UCSD-AML1 (cell line): ENCODE data around the gene SPDYE3.
"Not testable (repeated sequence)": the region's sequence is repeated elsewhere in the genome, so short reads cannot be mapped to it uniquely, and the experiment has no call there.

ENCODE experiments used
- DNase-seq: peaks from one replicate; lab custom pipeline; 2025; ENCODE audit not compliant: unreplicated experiment; lab: John Stamatoyannopoulos, UW

SPDYE3 gene, protein sequence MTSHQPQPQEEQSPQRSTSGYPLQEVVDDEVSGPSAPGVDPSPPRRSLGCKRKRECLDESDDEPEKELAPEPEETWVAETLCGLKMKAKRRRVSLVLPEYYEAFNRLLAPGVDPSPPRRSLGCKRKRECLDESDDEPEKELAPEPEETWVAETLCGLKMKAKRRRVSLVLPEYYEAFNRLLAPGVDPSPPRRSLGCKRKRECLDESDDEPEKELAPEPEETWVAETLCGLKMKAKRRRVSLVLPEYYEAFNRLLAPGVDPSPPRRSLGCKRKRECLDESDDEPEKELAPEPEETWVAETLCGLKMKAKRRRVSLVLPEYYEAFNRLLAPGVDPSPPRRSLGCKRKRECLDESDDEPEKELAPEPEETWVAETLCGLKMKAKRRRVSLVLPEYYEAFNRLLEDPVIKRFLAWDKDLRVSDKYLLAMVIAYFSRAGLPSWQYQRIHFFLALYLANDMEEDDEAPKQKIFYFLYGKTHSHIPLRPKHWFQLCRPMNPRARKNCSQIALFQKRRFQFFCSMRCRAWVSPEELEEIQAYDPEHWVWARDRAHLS

GRCh38 chr7:100307402-100307801 lies at the start of gene SPDYE3:
TSS of gene SPDYE3 (plus strand) at chr7:100307702. CDS start at chr7:100307886, 184 bp downstream.
- DNase-seq = not testable (repeated sequence)

- DNase-seq = not testable (repeated sequence)
These were observed 47.5 kb upstream of the SPDYE3 start for GRCh38 chr7:100259984-100260383.

- DNase-seq = not testable (repeated sequence)
These were observed 44.6 kb upstream of the SPDYE3 start for GRCh38 chr7:100262896-100263295.

DNA sequence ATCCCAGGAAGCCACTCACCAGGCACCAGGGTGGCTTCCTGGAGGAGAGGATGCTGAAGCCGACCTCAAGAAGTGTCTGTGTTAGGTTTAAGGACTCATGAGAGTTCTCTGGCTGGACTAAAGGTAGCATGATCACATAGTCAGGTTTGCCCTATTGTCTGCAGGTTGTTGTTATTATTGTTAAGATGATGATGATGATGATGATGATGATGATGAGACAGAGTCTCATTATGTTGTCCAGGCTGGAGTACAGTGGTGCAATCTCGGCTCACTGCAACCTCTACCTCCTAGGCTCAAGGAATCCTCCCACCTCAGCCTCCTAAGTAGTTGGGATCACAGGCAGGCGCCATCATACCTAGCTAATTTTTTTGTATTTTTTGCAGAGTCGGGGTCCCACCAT lies 43.3 kb upstream of the SPDYE3 start:
- not testable (repeated sequence) for DNase-seq

DNA sequence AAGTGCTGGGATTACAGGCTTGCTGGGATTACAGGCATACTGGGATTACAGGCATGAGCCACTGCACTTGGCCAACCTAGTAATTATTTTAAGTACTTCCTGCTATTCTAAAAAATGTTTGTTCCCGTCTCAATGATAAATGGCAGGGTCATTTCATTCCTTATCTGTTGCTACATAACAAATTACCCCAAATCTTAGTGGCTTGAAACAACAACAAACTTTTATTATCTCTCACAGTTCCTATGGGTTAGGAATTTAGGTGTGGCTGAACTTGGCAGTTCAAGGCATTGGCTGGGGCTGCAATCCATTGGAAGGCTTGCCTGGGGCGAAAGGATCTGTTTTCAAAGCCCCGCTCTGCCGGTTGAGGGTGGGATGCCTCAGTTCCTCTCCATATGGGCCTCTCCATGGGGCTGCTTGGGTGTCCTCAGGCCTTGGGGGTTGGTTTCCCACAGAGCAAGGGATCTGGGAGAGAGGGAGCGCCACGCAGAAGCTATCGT lies 42.8 kb upstream of the SPDYE3 start:
- not testable (repeated sequence) for DNase-seq

DNA sequence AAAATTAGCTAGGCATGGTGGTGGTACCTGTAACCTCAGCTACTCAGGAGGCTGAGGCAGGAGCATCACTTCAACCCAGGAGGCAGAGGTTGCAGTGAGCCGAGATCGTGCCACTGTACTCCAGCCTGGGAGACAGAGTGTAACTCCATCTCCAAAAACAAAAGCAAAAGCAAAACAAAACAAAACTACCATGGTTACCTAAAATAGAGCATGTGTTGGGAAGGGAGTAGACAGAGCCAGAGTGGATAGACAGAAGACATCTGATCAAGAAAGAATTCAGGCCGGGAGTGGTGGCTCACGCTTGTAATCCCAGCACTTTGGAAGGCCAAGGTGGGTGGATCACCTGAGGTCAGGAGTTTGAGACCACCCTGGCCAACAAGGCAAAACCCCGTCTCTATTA lies 41.7 kb upstream of the SPDYE3 start:
- DNase-seq = not testable (repeated sequence)

- no peak for DNase-seq
These were observed 40.7 kb upstream of the SPDYE3 start for GRCh38 chr7:100266576-100267354.

- no peak for DNase-seq
These were observed 39.9 kb upstream of the SPDYE3 start for GRCh38 chr7:100267648-100268047.

- DNase-seq = not testable (repeated sequence)
These were observed 38.6 kb upstream of the SPDYE3 start for GRCh38 chr7:100268882-100269281.

DNA sequence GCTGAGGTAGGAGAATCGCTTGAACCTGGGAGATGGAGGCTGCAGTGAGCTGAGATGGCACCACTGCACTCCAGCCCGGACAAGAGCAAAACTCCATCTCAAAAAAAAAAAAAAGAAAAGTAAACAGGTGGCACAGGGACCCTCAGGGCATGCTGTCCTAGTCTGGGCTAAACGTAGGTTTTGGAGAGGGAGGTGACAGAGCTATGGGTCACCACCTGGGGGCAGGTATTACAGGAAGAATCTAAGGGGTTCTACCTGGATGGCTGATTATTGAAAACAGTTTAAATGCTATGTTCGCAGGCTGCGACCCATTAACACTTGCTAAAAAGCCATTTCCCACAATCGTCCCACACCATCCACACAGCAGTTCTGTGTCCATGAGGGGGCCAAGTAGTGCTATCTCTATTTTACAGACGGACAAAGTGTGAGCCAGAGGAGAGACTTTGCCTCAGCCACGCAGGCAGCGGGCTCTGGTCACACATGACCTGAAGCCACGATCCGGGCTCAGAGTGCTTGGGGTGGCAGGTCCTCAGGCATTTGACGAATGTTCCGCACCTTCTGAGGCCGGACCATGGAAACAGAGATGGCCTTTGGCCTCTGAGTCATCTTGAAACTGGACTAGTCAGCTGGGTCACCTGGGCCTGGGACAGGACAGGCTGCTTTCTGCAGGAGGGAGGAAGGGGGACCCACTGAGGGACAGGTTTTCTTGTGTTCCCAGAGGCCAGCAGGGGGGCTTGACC lies 38.0 kb upstream of the SPDYE3 start:
- DNase-seq = not testable (repeated sequence)

- DNase-seq = not testable (repeated sequence)
These were observed 37.2 kb upstream of the SPDYE3 start for GRCh38 chr7:100270046-100270918.

GRCh38 chr7:100270941-100271593 lies 36.4 kb upstream of the SPDYE3 start:
- DNase-seq = not testable (repeated sequence)

- DNase-seq = peak; percentile 86
These were observed 35.6 kb upstream of the SPDYE3 start for GRCh38 chr7:100271716-100272537.

- not testable (repeated sequence) for DNase-seq
These were observed 35.0 kb upstream of the SPDYE3 start for GRCh38 chr7:100272538-100272902.

- DNase-seq = no peak
These were observed 32.4 kb upstream of the SPDYE3 start for GRCh38 chr7:100275120-100275519.

- DNase-seq = not testable (repeated sequence)
These were observed 31.4 kb upstream of the SPDYE3 start for GRCh38 chr7:100276126-100276525.

DNA sequence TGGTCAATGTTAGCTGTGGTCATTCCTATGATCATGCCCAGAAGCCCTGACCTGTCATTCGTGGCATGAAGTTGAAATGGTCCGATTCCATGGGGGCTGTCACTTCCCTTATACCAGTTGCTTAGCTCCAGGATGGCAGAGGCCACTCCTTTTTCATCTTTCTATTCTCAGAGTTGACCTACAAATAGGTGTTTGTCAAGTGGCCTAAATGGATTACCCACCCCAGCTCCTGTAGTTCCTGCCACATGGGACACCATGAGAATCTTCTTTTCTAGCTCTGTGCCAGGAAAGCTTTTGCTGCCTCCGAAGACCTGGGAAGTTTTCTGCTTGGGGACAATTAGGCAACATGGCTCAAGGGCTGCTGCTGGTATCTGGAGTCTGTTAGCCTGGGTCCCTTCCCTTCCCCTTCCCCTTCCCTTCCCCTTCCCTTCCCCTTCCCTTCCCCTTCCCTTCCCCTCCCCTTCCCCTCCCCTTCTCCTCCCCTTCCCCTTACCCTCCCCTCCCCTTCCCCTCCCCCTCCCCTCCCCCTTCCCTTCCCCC lies 25.4 kb upstream of the SPDYE3 start:
- not testable (repeated sequence) for DNase-seq

DNA sequence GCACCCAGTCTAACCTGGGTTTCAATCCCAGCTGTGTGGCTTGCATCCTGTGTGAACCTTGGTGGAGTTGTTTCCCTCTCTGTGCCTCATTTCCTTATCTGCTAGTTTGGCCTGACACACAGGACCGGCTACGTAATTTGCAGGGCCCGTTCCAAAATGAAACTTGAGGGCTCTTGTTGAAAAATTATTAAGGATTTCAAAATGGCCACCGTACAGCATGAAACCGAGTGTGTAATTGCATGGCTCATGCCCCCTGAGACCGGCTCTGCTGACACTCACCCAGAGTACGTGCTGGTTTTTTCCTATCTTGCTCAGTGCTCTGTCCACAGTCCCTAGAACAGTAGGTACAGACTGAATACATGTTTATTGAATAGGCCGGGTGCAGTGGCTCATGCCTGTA lies 24.4 kb upstream of the SPDYE3 start:
- DNase-seq = not testable (repeated sequence)
